ENCODE data around the gene TRIM74.
"Not testable (repeated sequence)": the region's sequence is repeated elsewhere in the genome, so short reads cannot be mapped to it uniquely, and the experiment has no call there.

- TF ChIP-seq CTCF (tag by site-specific recombination; IDR thresholded peaks at IDR 0.05); ZNF23 (tag by site-specific recombination; IDR thresholded peaks at IDR 0.05; ENCODE audit: borderline replicate concordance); ZNF658 (tag by site-specific recombination; IDR thresholded peaks at IDR 0.05); ZNF596 (tag by site-specific recombination; IDR thresholded peaks at IDR 0.05); ZNF239 (tag by site-specific recombination; IDR thresholded peaks at IDR 0.05); ZBTB1 (tag by site-specific recombination; IDR thresholded peaks at IDR 0.05); WT1 (tag by site-specific recombination; IDR thresholded peaks at IDR 0.05): not testable (repeated sequence)
- TF ChIP-seq ZBTB8A (tag by site-specific recombination; IDR thresholded peaks at IDR 0.05) = peak; percentile 81
Observed at GRCh38 chr7:73005693-73006447, 36.6 kb upstream of the TRIM74 start.

Measured in HEK293 (cell line).